ENCODE results near the gene TAF4B. TPM values are rescaled to one million over a fixed set of nuclear protein-coding genes. Genes with fewer than 3 reads are reported as not detected.

The TAF4B gene
- total and polyA plus RNA-seq, 10 of the 15 experiments (the other 5 are each of a cell fraction or from before 2014, with no cell fraction given) = 2.3 to 15.0 (median 12.2) TPM

- TF ChIP-seq, protein P1, sequence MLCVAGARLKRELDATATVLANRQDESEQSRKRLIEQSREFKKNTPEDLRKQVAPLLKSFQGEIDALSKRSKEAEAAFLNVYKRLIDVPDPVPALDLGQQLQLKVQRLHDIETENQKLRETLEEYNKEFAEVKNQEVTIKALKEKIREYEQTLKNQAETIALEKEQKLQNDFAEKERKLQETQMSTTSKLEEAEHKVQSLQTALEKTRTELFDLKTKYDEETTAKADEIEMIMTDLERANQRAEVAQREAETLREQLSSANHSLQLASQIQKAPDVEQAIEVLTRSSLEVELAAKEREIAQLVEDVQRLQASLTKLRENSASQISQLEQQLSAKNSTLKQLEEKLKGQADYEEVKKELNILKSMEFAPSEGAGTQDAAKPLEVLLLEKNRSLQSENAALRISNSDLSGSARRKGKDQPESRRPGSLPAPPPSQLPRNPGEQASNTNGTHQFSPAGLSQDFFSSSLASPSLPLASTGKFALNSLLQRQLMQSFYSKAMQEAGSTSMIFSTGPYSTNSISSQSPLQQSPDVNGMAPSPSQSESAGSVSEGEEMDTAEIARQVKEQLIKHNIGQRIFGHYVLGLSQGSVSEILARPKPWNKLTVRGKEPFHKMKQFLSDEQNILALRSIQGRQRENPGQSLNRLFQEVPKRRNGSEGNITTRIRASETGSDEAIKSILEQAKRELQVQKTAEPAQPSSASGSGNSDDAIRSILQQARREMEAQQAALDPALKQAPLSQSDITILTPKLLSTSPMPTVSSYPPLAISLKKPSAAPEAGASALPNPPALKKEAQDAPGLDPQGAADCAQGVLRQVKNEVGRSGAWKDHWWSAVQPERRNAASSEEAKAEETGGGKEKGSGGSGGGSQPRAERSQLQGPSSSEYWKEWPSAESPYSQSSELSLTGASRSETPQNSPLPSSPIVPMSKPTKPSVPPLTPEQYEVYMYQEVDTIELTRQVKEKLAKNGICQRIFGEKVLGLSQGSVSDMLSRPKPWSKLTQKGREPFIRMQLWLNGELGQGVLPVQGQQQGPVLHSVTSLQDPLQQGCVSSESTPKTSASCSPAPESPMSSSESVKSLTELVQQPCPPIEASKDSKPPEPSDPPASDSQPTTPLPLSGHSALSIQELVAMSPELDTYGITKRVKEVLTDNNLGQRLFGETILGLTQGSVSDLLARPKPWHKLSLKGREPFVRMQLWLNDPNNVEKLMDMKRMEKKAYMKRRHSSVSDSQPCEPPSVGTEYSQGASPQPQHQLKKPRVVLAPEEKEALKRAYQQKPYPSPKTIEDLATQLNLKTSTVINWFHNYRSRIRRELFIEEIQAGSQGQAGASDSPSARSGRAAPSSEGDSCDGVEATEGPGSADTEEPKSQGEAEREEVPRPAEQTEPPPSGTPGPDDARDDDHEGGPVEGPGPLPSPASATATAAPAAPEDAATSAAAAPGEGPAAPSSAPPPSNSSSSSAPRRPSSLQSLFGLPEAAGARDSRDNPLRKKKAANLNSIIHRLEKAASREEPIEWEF (IDR thresholded peaks at IDR 0.05; ENCODE audit: insufficient replicate concordance, low read depth, low read length) = no peak
- TF ChIP-seq ATF7 (IDR thresholded peaks at IDR 0.05; ENCODE audit: low read depth) (no peak), TAF1 (IDR thresholded peaks at IDR 0.05; ENCODE audit: borderline replicate concordance, low read depth, low read length) (no peak), EZH2 (IDR thresholded peaks at IDR 0.05; ENCODE audit: borderline replicate concordance, control insufficient read depth, low read depth, low read length) (no peak), SIN3A (IDR thresholded peaks at IDR 0.05; ENCODE audit: low read depth, low read length) (no peak)
Observed at GRCh38 chr18:26409091-26409490, 182.8 kb downstream of the TAF4B start (continued).

DNA sequence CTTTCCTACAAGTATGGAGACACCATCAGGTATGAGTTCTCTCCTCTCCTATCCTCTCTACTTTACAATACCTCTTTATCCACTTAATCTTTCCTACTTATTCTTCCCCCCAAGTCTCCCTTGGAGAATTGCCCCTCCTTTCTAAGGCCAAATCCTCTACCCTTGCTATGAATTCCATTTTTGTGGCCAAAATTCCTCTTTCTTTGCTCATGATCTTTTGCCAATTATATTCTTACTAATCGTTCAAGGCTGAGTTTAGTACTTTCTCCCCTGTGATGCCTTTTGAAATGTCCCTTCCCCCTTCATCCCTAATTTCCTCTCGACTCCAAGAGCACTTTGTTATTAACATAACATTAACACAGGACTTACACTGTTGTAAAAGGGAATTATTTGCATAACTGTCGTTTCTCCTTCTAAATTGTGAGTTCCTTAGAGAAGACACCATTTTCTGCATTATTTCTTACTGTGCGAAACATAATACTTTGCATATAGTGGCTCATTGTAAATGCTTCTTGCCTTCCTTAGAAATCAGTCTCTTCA, 188.7 kb downstream of the TAF4B start:
- Histone ChIP-seq H3K4me3 (no peak overlapping the region), H3K79me2 (ENCODE audit: control insufficient read depth, insufficient read depth, low read length) (no peaks in the 10 kb centered on the region), H3K4me1 (ENCODE audit: control insufficient read depth, insufficient read depth, low read length) (no peaks in the 10 kb centered on the region), H4K20me1 (ENCODE audit: control insufficient read depth, insufficient read depth) (no peaks in the 10 kb centered on the region), H2AFZ (ENCODE audit: control insufficient read depth, low read depth, low read length) (no peak overlapping the region), H3K27me3 (replicated peaks in 1 of 2; ENCODE audit: control insufficient read depth in 2 of 2, insufficient read depth in 2 of 2, low read length in 1 of 2) (no peaks in the 10 kb centered on the region), H3K36me3 (ENCODE audit: control insufficient read depth in 2 of 2, insufficient read depth in 2 of 2, low read length in 1 of 2) (no peaks in the 10 kb centered on the region), H3K27ac (ENCODE audit: control insufficient read depth, insufficient read depth) (no peak overlapping the region), H3K9ac (ENCODE audit: control insufficient read depth, insufficient read depth, low read length) (no peak overlapping the region), H3K9me3 (replicated peaks; ENCODE audit: control insufficient read depth, insufficient read depth, low read length) (no peaks in the 10 kb centered on the region), H3K4me2 (ENCODE audit: control insufficient read depth, insufficient read depth) (no peak overlapping the region)
- ChIA-PET CTCF (no interaction called here), RAD21 (ENCODE audit: unreplicated experiment) (no interaction called here), POLR2A (no interaction called here), SMC1A (ENCODE audit: uncharacterized antibody, unreplicated experiment) (no interaction called here)
- FAIRE-seq (no peak), ATAC-seq (no peak), DNase-seq (ENCODE audit: low read depth, low spot score) (no peak)
- TF ChIP-seq, protein P2, sequence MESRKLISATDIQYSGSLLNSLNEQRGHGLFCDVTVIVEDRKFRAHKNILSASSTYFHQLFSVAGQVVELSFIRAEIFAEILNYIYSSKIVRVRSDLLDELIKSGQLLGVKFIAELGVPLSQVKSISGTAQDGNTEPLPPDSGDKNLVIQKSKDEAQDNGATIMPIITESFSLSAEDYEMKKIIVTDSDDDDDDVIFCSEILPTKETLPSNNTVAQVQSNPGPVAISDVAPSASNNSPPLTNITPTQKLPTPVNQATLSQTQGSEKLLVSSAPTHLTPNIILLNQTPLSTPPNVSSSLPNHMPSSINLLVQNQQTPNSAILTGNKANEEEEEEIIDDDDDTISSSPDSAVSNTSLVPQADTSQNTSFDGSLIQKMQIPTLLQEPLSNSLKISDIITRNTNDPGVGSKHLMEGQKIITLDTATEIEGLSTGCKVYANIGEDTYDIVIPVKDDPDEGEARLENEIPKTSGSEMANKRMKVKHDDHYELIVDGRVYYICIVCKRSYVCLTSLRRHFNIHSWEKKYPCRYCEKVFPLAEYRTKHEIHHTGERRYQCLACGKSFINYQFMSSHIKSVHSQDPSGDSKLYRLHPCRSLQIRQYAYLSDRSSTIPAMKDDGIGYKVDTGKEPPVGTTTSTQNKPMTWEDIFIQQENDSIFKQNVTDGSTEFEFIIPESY (IDR thresholded peaks at IDR 0.05) = no peak
- no peak for TF ChIP-seq MTA3 (IDR thresholded peaks at IDR 0.05; ENCODE audit: borderline replicate concordance, low read length)
- TF ChIP-seq, protein P3, sequence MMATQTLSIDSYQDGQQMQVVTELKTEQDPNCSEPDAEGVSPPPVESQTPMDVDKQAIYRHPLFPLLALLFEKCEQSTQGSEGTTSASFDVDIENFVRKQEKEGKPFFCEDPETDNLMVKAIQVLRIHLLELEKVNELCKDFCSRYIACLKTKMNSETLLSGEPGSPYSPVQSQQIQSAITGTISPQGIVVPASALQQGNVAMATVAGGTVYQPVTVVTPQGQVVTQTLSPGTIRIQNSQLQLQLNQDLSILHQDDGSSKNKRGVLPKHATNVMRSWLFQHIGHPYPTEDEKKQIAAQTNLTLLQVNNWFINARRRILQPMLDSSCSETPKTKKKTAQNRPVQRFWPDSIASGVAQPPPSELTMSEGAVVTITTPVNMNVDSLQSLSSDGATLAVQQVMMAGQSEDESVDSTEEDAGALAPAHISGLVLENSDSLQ (IDR thresholded peaks at IDR 0.05) = no peak
- no peak for TF ChIP-seq CBX5 (IDR thresholded peaks at IDR 0.05; ENCODE audit: low read depth)
- TF ChIP-seq RB1 (IDR thresholded peaks at IDR 0.05; ENCODE audit: borderline replicate concordance) = no peak
- no peak for TF ChIP-seq NFXL1 (IDR thresholded peaks at IDR 0.05; ENCODE audit: borderline replicate concordance)
- WGBS (ENCODE audit: insufficient coverage, insufficient replicate concordance, low lambda C conversion rate, missing lambda C conversion rate) = 40% methylated on average over 4 of the region's 4 CpGs
- no TSS peak for BruUV-seq (replicated peaks)
- in situ Hi-C loops (cut with MboI) = loop anchor here (5.0 to 25.0 kb wide), 2 partner anchors 52 to 572 kb away; no protein-coding TSS in a partner anchor
- intact Hi-C loops (cut with micrococcal nuclease; ENCODE audit: unreplicated experiment) = no loop called here

All from GM12878 (cell line).